Omental fat pad (tissue), 4 donors: Measurements from ENCODE around the gene NIP7. TPM values are rescaled to one million over a fixed set of nuclear protein-coding genes. Genes with fewer than 3 reads are reported as not detected.
A peak's percentile ranks its signal among the peaks of the same experiment; 100 is the strongest.

Experiments used
- ATAC-seq: fragments of 150-250 bp; one replicate; pipeline ENCODE4 v1.9.1; 2016; ENCODE audit warnings: mild to moderate bottlenecking, moderate library complexity; ENCODE audit not compliant: low FRiP score
- DNase-seq: peaks from one replicate; pipeline ENCODE4 v3.0.0-alpha.2; 2019; ENCODE audit warnings: low spot score
- total RNA-seq, 4 donors: library from RNA; depleted of rRNA; stranded (reverse); fragments of >200 nt; gene quantifications; one replicate each; pipeline ENCODE4 v1.1.0, GENCODE V29; 2016
- TF ChIP-seq, protein P1 (sequence below), 3 donors: fragments of 450-650 bp; IDR thresholded peaks; one replicate each; pipeline ENCODE4 v1.5.1; 2016 to 2017; ENCODE audit warnings: antibody characterized with exemption in 3 of 3, mild to moderate bottlenecking in 3 of 3, moderate library complexity in 2 of 3

NIP7 gene
- total RNA-seq, 4 donors from 2014 or later = 14.7 to 56.8 (median 17.1) TPM

DNA sequence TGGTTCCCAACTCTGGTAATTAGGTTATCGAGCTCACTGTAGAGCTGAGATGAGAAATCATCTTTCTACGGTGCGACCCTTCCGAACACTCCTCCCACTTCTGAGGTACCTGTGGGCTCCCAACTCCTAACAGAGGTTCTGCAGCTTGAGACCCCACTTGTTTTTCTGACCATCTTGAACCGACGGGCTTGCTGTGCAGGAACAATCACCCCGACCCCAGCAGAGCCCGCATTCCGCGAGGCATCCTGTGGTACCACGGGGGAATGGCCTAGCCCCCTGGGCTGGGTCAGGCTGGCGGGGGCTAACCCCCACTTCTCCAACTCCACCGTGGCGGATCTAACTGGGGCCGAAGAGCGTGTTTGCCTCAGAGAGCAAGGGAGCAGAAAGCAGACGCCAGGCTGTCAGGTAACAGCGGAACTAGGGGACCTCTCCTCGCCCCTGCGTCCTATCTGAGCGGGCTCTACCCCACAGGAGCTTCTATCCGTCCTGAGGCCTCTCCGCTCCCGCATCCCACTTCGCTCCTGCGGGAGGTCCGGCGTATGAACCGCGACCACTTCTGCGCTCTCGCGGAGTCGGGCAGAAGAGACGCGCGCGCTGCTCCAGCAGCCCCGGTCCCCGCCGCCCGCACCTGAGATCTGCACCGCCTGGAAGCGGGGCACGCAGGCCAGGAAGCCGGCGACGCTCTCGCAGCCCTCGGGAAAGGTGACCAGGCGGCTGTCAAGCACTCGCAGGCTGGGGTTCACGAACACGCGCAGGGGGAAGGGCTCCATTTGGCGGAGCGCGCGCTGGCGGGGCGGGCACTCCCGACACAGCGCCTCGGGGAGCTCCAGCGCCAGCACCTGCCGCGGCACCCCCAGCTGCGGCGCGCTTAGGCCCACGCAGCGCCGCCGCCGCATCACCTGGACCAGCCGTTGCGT is 9.9 kb upstream of the NIP7 start:
- no peak for DNase-seq
- peak; percentile 14 for ATAC-seq

GRCh38 chr16:69330286-69331109 is 9.1 kb upstream of the NIP7 start, which contains the start of gene PDF:
Gene PDF, minus strand, starts transcription at chr16:69330588. Its CDS starts 18 bp downstream, at chr16:69330570.
- ATAC-seq = peak; percentile 98
- TF ChIP-seq, protein P1, sequence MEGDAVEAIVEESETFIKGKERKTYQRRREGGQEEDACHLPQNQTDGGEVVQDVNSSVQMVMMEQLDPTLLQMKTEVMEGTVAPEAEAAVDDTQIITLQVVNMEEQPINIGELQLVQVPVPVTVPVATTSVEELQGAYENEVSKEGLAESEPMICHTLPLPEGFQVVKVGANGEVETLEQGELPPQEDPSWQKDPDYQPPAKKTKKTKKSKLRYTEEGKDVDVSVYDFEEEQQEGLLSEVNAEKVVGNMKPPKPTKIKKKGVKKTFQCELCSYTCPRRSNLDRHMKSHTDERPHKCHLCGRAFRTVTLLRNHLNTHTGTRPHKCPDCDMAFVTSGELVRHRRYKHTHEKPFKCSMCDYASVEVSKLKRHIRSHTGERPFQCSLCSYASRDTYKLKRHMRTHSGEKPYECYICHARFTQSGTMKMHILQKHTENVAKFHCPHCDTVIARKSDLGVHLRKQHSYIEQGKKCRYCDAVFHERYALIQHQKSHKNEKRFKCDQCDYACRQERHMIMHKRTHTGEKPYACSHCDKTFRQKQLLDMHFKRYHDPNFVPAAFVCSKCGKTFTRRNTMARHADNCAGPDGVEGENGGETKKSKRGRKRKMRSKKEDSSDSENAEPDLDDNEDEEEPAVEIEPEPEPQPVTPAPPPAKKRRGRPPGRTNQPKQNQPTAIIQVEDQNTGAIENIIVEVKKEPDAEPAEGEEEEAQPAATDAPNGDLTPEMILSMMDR (IDR thresholded peaks at IDR 0.05) = no peak
- DNase-seq = peak; percentile 55

More for the DNA sequence above, 9.9 kb upstream of the NIP7 start:
- TF ChIP-seq, protein P1 (IDR thresholded peaks at IDR 0.05) = no peak

DNA sequence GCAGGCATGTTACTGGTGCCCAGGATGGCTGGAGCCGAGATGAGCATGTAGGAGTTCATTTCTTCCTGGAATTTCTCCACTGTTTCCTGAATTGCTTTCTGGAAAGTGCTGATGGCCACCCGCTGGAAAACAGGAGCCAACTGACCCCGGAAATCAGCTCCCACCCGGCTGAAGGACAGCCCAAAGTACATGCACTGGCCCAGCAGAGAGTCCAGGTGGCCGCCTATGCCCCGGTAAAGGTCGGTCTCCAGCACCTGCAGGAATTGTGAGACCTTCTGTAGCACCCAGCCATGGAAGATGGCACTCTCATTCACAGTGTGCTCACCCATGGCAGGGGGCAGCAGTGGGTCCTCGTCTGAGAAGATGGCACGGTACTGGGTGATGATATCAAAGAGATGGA is 4.9 kb upstream of the NIP7 start:
- TF ChIP-seq, protein P1 (IDR thresholded peaks at IDR 0.05) = no peak
- no peak for ATAC-seq
- DNase-seq = no peak

DNA sequence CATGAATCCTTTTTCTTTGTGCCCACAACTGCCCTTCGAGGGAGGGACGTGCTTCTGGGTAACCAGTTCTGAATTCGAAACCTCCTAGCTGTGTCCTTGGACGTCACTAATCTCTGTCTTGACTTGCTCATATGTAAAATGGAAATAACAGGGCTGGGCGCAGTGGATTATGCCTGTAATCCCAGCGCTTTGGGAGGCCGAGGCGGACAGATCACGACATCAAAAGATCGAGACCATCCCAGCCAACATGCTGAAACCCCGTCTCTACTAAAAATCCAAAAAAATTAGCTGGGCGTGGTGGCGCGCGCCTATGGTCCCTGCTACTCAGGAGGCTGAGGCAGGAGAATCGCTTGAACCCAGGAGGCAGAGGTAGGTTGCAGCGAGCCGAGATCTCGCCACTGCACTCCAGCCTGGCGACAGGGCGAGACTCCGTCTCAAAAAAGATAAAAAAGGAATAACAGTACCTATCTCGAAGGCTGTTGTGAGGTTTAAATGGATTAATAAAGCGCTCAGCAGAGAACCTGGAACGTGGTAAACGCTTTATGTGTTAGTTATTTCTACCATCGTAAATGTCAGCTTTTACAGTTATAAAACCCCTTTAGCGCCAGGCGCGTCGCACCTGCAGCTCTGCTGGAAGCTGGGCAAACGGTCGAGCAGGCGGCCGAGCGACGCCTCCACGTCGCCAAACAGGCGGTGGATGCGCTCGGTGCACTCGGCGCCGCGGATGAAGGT is 849 bp upstream of the NIP7 start:
- DNase-seq (peak; percentile 35), ATAC-seq (no peak)
- TF ChIP-seq, protein P1 (IDR thresholded peaks at IDR 0.05) = no peak

GRCh38 chr16:69340095-69340644 is 598 bp downstream of the NIP7 start:
- peak; percentile 20 for ATAC-seq
- TF ChIP-seq, protein P1 (IDR thresholded peaks at IDR 0.05) = no peak
- no peak for DNase-seq

- TF ChIP-seq, protein P1 (IDR thresholded peaks at IDR 0.05) = no peak
- ATAC-seq = no peak
- DNase-seq = no peak
These were observed 4.6 kb downstream of the NIP7 start for GRCh38 chr16:69344171-69344570.
